Stimulated activated CD8-positive, alpha-beta memory T cell treated with anti-CD3 and anti-CD28 coated beads, Interleukin-15, amount 100 ng/mL, for 1 hour (primary cell): ENCODE results near the gene CDCA4.

Source experiments
- DNase-seq: peaks from one replicate; pipeline ENCODE4 v3.0.0-alpha.2; 2020; ENCODE audit warnings: low read depth

CDCA4 gene

GRCh38 chr14:105013150-105013785 lies 7.6 kb downstream of the CDCA4 start:
- DNase-seq = no peak

- DNase-seq = no peak
These were observed 8.5 kb downstream of the CDCA4 start for GRCh38 chr14:105012171-105012985.

- DNase-seq = no peak
These were observed 9.4 kb downstream of the CDCA4 start for GRCh38 chr14:105011312-105011990.

GRCh38 chr14:105010891-105011291 lies 10.0 kb downstream of the CDCA4 start:
- DNase-seq = no peak

- DNase-seq = no peak
These were observed 10.8 kb downstream of the CDCA4 start for GRCh38 chr14:105010106-105010505.

GRCh38 chr14:105007593-105008264 lies 13.2 kb downstream of the CDCA4 start:
- DNase-seq = no peak

- no peak for DNase-seq
These were observed 13.9 kb downstream of the CDCA4 start for GRCh38 chr14:105006831-105007592.

- DNase-seq = no peak
These were observed 14.7 kb downstream of the CDCA4 start for GRCh38 chr14:105005929-105006830.

DNA sequence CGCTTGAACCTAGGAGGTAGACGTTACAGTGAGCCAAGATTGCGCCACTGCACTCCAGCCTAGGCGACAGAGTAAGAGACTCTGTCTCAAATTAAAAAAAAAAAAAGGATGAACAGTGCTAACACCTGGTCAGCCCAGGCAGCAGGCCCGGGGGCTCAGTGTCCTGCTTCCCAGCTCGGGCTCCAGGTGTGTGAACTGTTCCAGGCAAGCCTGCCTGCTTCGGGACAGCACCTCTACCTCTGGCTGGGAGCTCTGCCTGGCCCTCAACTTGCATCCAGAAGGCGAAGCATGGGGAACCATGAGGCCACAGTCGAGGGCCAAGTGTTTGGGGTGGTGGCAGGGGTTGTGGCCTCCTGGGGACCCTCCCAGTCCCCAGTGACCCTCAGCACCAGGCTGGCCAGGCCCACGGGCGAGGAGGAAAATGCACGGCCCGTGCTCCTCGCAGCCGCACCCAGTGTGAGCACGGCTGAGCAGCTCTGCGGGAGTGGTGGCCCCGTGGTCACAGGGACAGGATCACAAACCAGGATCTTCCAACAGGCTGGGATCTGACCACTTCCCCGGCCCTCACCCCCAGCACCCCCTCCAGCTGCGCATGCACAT lies 15.5 kb downstream of the CDCA4 start:
- no peak for DNase-seq

DNA sequence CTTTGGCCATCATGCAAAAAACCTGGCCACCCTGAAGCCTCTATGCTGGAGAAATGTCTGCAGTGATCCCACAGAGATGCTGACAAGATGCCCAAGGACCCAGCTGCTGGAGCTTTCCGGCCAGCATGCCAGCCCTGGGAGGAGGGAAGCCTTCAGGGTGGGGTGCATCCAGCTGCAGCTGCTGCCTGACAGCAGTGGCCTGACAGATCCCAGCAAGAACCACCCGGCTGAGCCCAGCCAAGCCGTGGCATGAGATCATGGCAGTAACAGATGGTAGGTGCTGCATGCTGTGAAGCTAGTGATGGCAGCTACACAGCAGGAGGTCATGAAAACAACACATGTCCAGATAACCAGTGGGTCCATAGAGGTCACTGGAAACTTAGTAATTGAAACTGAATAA lies 21.5 kb downstream of the CDCA4 start:
- DNase-seq = no peak

DNA sequence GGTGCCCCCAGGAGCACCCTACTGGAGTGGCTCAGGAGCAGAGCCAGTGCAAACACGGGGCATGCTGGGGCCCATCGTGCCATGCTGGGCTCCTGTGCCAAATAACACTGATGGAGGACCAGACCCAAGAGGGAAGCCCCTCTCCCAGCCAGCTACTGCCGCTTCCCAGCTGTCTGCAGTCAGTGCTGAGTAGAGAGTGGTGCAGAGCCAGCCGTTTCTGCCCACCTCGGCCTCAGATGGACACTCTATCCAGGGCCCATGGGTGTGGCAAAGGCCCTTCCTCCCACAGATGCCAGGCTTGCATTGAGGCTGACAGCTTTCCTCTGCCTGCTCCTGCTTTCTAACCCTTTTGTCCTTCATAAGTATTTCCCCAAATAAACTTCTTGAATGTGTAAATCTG lies 22.1 kb downstream of the CDCA4 start:
- no peak for DNase-seq

- DNase-seq = no peak
These were observed 24.4 kb downstream of the CDCA4 start for GRCh38 chr14:104996483-104996882.

GRCh38 chr14:104996032-104996431 lies 24.9 kb downstream of the CDCA4 start:
- no peak for DNase-seq

- no peak for DNase-seq
These were observed 25.9 kb downstream of the CDCA4 start for GRCh38 chr14:104994978-104995377.

- no peak for DNase-seq
These were observed 26.9 kb downstream of the CDCA4 start for GRCh38 chr14:104993808-104994591.

DNA sequence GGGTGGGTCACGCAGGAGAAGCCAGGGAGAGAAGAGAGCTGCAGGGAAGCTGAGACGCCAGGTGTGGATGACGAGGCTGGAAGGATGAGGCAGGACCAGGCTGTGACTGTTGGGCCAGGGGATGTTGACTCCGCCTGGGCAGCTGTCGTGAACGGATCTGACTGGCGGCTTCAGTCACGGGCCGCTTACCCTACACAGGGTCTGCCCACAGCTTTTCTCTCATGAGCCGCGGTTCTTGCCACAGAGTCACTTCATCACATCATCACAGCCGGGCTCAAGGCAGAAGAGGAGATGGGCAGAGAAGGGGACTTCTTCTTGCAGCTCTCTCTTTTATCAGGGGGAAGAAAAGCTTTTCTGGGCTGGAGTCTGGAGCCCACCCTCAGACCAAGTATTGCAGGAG lies 27.6 kb downstream of the CDCA4 start:
- DNase-seq = no peak

- no peak for DNase-seq
These were observed 28.4 kb downstream of the CDCA4 start for GRCh38 chr14:104992501-104992900.

DNA sequence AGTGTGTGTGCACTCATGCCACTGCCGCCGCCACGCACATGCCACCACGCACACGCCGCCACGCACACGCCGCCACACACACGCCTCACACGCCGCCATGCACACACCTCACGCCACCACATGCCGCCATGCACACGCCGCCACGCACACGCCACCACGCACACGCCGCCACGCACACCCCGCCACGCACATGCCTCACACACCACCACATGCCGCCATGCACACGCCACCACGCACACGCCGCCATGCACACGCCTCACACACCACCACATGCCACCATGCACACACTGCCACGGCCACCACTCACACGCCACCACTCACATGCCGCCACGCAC lies 29.0 kb downstream of the CDCA4 start:
- DNase-seq = no peak

DNA sequence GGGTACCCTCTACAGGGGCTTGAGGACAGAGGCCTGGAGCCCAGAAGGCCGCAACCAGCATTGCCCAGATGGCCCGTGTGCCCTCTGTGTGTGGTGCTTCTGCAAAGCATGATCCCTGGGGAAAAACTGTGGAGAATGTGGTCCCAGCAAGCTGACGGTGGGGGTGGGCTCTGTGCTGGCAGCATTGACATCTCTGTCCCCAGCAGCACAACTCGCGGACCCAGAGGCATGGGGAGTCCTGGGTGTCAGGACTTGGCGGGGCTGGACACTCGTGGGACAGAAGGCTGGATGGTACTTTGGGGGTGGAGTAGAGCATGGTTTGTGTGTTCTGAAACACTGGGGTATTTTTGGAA lies 31.0 kb downstream of the CDCA4 start:
- DNase-seq = no peak
